Spleen (tissue), 7 donors: ENCODE data around the gene REPS2.

Experiments
- CTCF ChIP-seq, 11 experiments: fragments of 200-600 bp in 7 of 11; fragments of 450-650 bp in 4 of 11; sonication (generic) in 4 of 11; IDR thresholded peaks in 8 of 11; conservative IDR thresholded peaks in 3 of 11; 1 replicate in 7 of 11; 2 replicates in 4 of 11; pipeline versions ENCODE4 v1.4.0 to v1.8.0; 2016 to 2021; ENCODE audit warnings: antibody characterized with exemption in 11 of 11, inconsistent platforms in 4 of 11, mild to moderate bottlenecking in 1 of 11
- POLR2A ChIP-seq, 3 donors: fragments of 450-650 bp; IDR thresholded peaks; one replicate each; pipeline ENCODE4 v1.5.1; 2017; ENCODE audit warnings: antibody characterized with exemption in 3 of 3, mild to moderate bottlenecking in 1 of 3
- POLR2AphosphoS5 ChIP-seq, 3 donors: sonication (generic); formaldehyde crosslinking; IDR thresholded peaks; one replicate each; pipeline ENCODE4 v1.5.1; 2017; ENCODE audit warnings: antibody characterized with exemption in 3 of 3
- donor health status: DM: no; HTN: no; CAD: no; lungs with moderate emphysema.
- donor health status: DM: no; HTN: no; CAD: no.
- donor health status: DM: no; HTN: no; CAD: no.

GRCh38 chrX:16916561-16916960 is 29.9 kb upstream of the REPS2 start:
- no peak for TF ChIP-seq CTCF (IDR thresholded peaks at IDR 0.05 in 8 of 11, conservative IDR thresholded peaks at IDR 0.05 in 3 of 11)
- TF ChIP-seq POLR2A (IDR thresholded peaks at IDR 0.05) = no peak
- no peak for TF ChIP-seq POLR2AphosphoS5 (IDR thresholded peaks at IDR 0.05)
